Measurements from ENCODE around the gene LTB.

DNA sequence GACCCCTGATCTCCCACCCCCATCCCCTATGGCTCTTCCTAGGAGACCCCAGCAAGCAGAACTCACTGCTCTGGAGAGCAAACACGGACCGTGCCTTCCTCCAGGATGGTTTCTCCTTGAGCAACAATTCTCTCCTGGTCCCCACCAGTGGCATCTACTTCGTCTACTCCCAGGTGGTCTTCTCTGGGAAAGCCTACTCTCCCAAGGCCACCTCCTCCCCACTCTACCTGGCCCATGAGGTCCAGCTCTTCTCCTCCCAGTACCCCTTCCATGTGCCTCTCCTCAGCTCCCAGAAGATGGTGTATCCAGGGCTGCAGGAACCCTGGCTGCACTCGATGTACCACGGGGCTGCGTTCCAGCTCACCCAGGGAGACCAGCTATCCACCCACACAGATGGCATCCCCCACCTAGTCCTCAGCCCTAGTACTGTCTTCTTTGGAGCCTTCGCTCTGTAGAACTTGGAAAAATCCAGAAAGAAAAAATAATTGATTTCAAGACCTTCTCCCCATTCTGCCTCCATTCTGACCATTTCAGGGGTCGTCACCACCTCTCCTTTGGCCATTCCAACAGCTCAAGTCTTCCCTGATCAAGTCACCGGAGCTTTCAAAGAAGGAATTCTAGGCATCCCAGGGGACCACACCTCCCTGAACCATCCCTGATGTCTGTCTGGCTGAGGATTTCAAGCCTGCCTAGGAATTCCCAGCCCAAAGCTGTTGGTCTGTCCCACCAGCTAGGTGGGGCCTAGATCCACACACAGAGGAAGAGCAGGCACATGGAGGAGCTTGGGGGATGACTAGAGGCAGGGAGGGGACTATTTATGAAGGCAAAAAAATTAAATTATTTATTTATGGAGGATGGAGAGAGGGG is 8.8 kb downstream of the LTB start:
- TF ChIP-seq ZNF530 (CRISPR knock-in tag; IDR thresholded peaks at IDR 0.05; ENCODE audit: low read depth) (no peak), GATA4 (IDR thresholded peaks at IDR 0.05; ENCODE audit: borderline replicate concordance, low read depth) (no peak), HMGA1 (CRISPR knock-in tag; conservative IDR thresholded peaks at IDR 0.05) (no peak), CREM (IDR thresholded peaks at IDR 0.05) (no peak), CREM (CRISPR knock-in tag; IDR thresholded peaks at IDR 0.05) (no peak), SETDB1 (CRISPR knock-in tag; IDR thresholded peaks at IDR 0.05; ENCODE audit: borderline replicate concordance) (no peak), HHEX (CRISPR knock-in tag; IDR thresholded peaks at IDR 0.05) (no peak), MIER3 (CRISPR knock-in tag; IDR thresholded peaks at IDR 0.05; ENCODE audit: borderline replicate concordance) (no peak), EZH2 (conservative IDR thresholded peaks at IDR 0.05; ENCODE audit: low read depth, low read length) (no peak), ZNF567 (CRISPR knock-in tag; IDR thresholded peaks at IDR 0.05; ENCODE audit: borderline replicate concordance) (no peak), CEBPG (CRISPR knock-in tag; IDR thresholded peaks at IDR 0.05) (no peak), SALL2 (CRISPR knock-in tag; IDR thresholded peaks at IDR 0.05) (no peak)
- TF ChIP-seq, protein P1, sequence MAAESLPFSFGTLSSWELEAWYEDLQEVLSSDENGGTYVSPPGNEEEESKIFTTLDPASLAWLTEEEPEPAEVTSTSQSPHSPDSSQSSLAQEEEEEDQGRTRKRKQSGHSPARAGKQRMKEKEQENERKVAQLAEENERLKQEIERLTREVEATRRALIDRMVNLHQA (CRISPR knock-in tag; IDR thresholded peaks at IDR 0.05), result no peak
- TF ChIP-seq, protein P2, sequence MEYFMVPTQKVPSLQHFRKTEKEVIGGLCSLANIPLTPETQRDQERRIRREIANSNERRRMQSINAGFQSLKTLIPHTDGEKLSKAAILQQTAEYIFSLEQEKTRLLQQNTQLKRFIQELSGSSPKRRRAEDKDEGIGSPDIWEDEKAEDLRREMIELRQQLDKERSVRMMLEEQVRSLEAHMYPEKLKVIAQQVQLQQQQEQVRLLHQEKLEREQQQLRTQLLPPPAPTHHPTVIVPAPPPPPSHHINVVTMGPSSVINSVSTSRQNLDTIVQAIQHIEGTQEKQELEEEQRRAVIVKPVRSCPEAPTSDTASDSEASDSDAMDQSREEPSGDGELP (IDR thresholded peaks at IDR 0.05; ENCODE audit: borderline replicate concordance, low read depth), result no peak
